GM19351 (cell line): ENCODE data around the gene PHGDH.
"Not testable (repeated sequence)": the region's sequence is repeated elsewhere in the genome, so short reads cannot be mapped to it uniquely, and the experiment has no call there.

Experiments
- ATAC-seq: cut with Tn5 transposase; IDR thresholded peaks from one replicate; pipeline ENCODE4 v1.9.1; 2021; ENCODE audit warnings: mild to moderate bottlenecking, moderate library complexity; ENCODE audit not compliant: unreplicated experiment

The PHGDH gene

DNA sequence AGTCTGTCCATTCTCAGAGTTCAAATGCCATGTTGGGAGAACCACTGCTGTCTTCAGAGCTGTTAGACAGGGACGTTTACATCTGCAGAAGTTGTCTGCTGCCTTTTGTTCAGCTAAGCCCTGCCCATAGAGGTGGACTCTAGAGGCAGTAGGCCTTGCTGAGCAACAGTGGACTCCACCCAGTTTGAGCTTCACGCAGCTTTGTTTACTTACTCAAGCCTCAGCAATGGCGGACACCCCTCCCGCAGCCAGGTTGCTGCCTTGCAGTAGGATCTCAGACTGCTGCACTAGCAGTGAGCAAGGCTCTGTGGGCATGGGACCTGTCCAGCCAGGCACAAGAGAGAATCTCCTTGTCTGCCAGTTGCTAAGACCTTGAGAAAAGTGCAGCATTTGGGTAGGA, 14.9 kb upstream of the PHGDH start:
- not testable (repeated sequence) for ATAC-seq

DNA sequence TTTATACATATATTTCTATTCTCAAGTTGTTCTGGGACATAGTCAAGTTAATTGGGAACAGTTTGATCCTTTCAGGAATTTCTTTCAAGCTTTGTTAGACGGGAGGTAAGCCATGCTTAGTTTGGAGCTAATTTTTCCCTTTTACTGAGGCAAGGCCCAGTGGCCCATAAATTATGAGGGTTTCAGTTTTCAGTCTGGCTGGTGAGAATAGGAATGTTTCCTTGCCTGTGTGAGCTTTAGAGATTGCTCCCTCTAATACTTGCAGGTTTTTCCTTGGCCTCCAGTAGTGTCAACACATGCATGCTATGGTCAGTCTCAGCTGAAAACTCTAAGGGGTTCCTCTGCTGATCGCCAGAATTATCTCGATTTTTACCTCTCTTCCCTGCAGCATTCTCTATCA, 14.1 kb upstream of the PHGDH start:
- ATAC-seq: no peak

- ATAC-seq: no peak
These were observed 11.4 kb upstream of the PHGDH start for GRCh38 chr1:119700326-119700725.

DNA sequence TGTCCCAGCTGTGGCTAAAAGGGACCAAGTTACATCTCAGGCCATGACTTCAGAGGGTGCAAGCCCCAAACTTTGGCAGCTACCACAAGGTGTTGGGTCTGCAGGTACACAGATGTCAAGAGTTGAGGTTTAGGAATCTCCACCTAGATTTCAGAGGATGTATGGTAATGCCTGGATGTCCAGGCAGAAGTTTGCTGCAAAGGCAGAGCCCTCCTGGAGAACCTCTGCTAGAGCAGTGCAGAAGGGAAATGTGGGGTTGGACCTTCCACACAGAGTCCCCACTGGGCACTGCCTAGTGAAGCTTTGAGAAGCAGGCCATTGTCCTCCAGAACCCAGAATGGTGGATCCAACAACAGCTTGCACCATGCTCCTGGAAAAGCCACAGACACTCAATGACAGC, 10.1 kb upstream of the PHGDH start:
- ATAC-seq: no peak

DNA sequence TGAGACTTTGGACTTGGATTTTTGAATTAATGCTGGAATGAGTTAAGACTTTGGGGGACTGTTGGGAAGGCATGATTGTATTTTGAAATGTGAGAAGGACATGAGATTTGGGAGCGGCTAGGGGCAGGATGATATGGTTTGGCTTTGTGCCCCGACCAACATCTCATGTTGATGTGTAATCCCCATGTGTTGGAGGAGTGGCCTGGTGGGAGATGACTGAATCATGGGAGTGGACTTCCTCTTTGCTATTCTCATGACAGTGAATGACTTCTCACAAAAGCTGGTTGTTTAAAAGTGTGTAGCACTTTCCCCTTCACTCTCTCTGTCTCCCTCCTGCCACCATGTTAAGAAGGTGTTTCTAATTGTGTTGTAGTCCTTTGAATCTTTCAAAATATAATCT, 9.3 kb upstream of the PHGDH start:
- no peak for ATAC-seq

DNA sequence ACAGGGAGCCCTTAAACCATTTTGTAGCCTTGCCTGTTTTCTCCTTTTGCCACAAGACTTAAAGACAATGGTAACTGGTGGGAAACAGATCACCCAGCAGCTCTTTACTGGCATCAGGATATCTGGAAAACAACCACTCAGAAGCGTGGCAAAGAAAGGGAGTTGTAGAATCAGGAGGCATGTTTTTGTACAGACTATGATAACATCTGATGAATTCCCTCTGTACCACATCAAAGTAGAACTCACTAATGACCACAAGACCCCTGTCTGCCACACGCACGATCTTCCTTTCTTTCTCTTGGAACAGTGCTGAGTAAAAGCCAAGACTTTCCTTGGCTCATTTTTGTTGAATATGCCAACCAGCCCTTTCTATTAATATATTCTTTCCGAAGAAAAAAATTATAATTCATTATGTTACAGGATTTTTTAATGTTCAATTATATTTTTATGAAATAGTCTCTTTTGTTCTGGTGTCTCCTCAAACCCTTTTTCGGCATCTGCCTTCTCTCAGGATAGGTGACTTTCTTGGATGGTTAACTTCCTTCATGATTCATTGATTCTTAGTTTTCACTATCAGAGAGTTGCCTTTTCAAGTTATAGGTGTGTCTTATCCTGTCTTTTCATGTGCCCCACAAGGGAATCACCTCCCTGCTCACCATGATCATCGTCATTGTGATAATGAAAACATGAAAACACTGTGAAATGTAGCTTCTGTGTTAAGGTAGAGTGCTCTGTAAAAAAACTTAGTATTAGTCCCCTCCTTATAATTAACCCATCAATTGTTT, 7.9 kb upstream of the PHGDH start:
- no peak for ATAC-seq

- not testable (repeated sequence) for ATAC-seq
These were observed 5.1 kb upstream of the PHGDH start for GRCh38 chr1:119706599-119706998.

- not testable (repeated sequence) for ATAC-seq
These were observed 354 bp upstream of the PHGDH start for GRCh38 chr1:119711356-119711803.

DNA sequence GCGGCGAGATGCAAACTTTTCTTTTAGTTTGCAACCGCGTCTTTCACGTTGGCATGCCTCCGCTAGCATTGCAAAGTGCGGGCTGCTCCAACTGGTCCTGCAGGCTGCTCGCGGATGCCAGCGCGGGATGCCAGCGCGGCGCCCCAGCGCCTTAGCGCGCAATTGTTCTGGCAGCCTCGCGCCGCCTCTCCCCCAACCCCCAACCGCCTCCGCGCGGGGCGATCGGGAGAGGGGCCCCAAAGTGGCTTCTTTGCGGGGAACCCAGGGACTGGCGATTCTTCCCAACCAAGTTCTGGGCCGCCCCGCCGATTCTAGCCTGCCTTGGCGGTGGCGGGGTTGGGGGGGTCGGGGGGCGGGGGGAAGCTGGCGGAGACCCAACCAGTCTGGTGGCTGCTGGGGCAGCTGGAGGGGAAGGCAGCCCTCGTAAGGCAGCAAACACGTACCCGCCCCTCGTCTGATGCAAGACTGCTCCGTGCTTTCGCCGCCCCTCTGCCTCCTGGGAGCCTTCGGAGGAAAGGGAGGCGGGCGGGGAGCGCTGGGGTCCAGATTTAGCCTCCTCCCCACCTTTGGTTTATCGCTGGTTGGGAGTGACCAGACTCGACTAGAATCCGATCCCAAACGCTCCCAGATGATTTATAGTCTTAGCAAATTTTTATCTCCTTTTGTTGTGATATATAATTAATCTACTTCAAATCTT, 756 bp downstream of the PHGDH start:
- ATAC-seq: peak; percentile 53

DNA sequence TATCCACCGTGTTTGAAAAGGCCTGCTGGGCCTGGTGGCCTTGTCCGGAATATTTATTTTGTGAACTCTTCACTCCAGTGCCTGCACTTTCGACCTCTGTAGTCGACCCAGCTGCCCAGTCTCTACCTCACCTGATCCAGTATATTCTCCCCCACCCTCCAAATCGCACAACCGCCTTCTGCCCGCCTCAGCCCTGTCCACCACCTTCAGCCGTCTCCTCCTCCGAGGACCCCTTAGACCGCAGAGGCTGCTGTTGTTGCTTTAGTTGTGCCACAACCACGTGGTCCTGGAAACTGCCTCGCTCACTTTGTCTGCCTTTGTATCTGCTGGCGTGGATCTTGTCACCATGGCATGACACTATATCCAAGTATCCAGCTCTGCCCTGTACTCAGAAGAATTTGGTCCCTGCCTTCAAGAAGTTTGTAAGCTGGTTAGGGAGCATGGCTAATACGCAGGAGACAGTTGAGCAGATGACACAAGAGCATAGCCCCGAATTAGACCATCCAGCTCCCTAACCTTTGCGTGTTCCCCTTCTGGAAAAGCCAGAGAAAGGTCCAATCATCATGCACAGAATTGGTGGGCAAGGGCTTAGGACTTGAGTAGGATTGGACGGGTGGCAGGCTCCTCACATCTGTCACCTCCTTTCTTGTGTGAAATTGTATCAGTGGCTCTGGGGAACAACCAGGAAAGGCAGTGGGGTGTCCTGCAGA, 1.5 kb downstream of the PHGDH start:
- no peak for ATAC-seq

GRCh38 chr1:119713749-119714456, 2.2 kb downstream of the PHGDH start:
- no peak for ATAC-seq

- ATAC-seq: no peak
These were observed 2.8 kb downstream of the PHGDH start for GRCh38 chr1:119714583-119714982.

GRCh38 chr1:119715542-119715941, 3.8 kb downstream of the PHGDH start:
- ATAC-seq: no peak

- no peak for ATAC-seq
These were observed 6.7 kb downstream of the PHGDH start for GRCh38 chr1:119718409-119718808.

GRCh38 chr1:119718972-119719371, 7.2 kb downstream of the PHGDH start:
- no peak for ATAC-seq

- ATAC-seq: no peak
These were observed 9.2 kb downstream of the PHGDH start for GRCh38 chr1:119720866-119721440.

GRCh38 chr1:119721896-119722295, 10.2 kb downstream of the PHGDH start:
- ATAC-seq: no peak

- no peak for ATAC-seq
These were observed 13.0 kb downstream of the PHGDH start for GRCh38 chr1:119724611-119725218.

GRCh38 chr1:119725626-119726025, 13.9 kb downstream of the PHGDH start:
- ATAC-seq: no peak

GRCh38 chr1:119727991-119728390, 16.3 kb downstream of the PHGDH start:
- ATAC-seq: no peak
